A549 (cell line): ENCODE measurements around the gene OAS1.

Source experiments
- CHD2 ChIP-seq: fragments of 150-350 bp; IDR thresholded peaks from 2 replicates; pipeline ENCODE4 v1.6.1; 2014; ENCODE audit warnings: low read length; ENCODE audit not compliant: partially characterized antibody
- CTCF ChIP-seq: fragments of >200 bp; sonication (Bioruptor Twin); formaldehyde crosslinking; IDR thresholded peaks from 3 replicates; pipeline ENCODE4 v1.5.1; 2016
- HES2 ChIP-seq: fragments of >200 bp; sonication (Bioruptor Twin); formaldehyde crosslinking; IDR thresholded peaks from 2 replicates; pipeline ENCODE4 v1.6.1; 2016
- POLR2A ChIP-seq: IDR thresholded peaks from 2 replicates; pipeline ENCODE4 v1.6.1; 2012; ENCODE audit warnings: mild to moderate bottlenecking, low read length
- RFX5 ChIP-seq: fragments of 450-650 bp; IDR thresholded peaks from 2 replicates; pipeline ENCODE4 v1.7.1; 2014; ENCODE audit warnings: antibody characterized with exemption, mild to moderate bottlenecking, moderate library complexity

- TF ChIP-seq POLR2A: no peak
- TF ChIP-seq RFX5: no peak
- no peak for TF ChIP-seq HES2
- no peak for TF ChIP-seq CHD2
- TF ChIP-seq CTCF: no peak
These were observed 23.6 kb downstream of the OAS1 start for GRCh38 chr12:112930350-112930749.
